ENCODE measurements around the gene IKZF1.

- TF ChIP-seq CTCF (IDR thresholded peaks at IDR 0.05; ENCODE audit: low read depth, low read length) (no peak), MAX (IDR thresholded peaks at IDR 0.05; ENCODE audit: low read depth, low read length) (no peak), POLR2A (IDR thresholded peaks at IDR 0.05; ENCODE audit: extremely low read depth, insufficient read length) (no peak), MYC (IDR thresholded peaks at IDR 0.05; ENCODE audit: low read depth, low read length) (no peak)
Measured at GRCh38 chr7:50310956-50311355, 6.4 kb downstream of the IKZF1 start.
